SHP77 treated with DMSO at 0.1 percent for 48 hours (cell line): ENCODE measurements around the gene CAPN12.

ENCODE experiments used
- DNase-seq: peaks from one replicate; lab custom pipeline; 2025; lab: John Stamatoyannopoulos, UW

The CAPN12 gene

DNA sequence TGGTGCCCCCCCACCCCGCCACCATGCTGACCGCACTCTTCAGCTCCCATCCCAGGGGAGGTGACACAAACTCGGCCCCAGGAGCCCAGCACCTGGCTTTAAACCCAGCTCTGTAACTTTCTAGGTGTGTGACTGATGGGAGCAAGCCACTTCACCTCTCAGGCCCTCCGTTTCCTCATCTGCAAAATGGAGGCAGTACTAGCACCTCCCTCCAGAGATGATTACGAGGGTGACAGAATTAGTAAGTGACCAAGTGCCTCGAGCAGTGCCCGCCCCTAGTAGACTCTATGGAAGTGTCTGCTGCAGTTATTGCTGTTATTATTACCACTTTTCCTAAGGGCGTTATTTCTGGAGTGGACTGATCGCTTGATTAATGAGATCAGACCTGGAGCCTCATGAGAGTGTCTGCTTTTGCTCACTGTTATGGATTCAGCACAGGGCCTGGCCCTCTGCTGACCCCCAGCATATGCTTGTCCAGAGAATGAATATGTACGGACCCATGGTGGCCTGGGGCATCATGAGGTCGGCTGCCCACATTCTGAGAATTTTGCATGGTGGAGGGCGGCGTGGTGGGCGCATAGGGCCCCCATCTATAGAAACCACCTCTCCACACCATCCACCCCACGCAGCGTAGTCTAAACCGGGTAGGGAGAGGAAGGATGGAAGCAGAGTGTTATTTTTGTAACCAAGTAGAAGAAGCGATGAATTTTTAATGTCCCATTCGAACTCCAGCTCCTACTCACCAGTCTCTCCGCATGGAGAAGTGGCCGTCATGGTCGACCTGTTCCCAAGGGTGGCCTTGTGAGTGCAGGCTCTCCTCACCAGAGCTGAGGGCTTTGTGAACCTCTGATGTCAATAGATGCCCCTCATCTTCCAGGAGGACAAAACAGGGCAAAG lies 48.2 kb downstream of the CAPN12 start:
- DNase-seq = no peak

- DNase-seq = no peak
Measured at GRCh38 chr19:38695317-38695683, 49.0 kb downstream of the CAPN12 start.

- no peak for DNase-seq
Measured at GRCh38 chr19:38693380-38694223, 50.7 kb downstream of the CAPN12 start.

DNA sequence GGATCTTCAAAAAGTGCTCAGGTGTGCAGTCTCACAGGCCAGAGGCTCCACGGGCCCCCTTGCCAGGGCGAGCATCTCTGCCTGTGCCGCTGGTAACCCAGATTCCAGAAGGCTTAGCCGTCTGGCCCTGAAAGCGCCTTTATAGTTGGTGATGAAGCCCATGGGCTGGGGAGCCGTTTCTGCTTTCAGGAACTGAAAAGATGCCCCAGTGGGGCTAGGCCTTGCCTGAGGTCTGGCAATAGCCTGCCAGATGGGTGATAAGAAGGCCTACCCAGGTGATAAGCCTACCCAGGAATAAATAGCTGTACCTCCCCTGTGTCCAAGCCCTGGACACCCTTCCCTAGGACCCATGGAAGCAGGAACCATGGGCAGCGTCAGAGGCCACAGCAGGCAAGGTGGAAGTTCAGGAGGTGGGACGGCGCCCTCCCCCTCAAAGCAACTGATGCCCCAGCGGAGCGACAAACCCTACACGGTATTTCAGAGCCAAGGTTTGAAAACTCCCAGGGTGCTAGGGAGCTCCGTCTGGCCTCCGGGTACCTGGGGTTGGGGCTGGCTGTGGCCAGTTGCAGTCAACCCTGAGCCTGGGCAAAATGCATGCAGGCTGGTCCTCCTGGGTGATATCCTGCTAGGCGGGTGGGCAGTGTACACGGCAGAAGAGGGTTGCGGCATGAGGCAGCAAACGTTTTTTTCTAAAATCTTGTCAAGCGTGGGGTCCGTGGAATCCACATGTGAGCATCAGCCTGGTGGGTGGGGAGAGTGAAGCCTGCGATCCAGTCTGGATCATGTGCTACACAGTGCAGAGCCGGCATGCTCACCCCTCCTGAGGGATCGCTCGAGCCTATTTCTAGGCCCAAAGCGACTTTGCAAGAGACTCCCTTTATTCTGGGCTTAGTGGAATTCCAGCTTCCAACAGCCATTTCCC lies 51.6 kb downstream of the CAPN12 start:
- no peak for DNase-seq

GRCh38 chr19:38691938-38692457 lies 52.3 kb downstream of the CAPN12 start:
- no peak for DNase-seq

DNA sequence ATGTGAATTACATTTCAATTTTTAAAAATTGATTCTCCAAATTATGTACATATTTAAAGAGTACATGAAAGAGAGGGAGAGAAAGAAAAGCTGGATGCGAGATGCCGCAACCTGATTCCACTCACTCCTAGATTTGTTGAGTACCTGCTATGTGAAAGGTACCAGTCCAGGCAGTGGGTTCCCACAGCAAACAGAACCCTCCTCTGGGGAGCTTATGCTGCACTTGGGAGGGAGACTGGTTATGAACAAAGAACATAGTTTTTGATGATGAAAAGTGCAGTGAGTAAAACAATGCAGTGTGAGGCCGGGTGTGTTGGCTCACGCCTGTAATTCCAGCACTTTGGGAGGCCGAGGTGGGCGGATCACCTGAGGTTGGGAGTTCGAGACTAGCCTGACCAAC lies 53.4 kb downstream of the CAPN12 start:
- no peak for DNase-seq

- DNase-seq = no peak
Measured at GRCh38 chr19:38690146-38690545, 54.1 kb downstream of the CAPN12 start.

GRCh38 chr19:38687837-38688378 lies 56.4 kb downstream of the CAPN12 start:
- no peak for DNase-seq

GRCh38 chr19:38686530-38686888 lies 57.8 kb downstream of the CAPN12 start:
- no peak for DNase-seq

- peak; percentile 33 for DNase-seq
Measured at GRCh38 chr19:38685666-38686529, 58.4 kb downstream of the CAPN12 start.

DNA sequence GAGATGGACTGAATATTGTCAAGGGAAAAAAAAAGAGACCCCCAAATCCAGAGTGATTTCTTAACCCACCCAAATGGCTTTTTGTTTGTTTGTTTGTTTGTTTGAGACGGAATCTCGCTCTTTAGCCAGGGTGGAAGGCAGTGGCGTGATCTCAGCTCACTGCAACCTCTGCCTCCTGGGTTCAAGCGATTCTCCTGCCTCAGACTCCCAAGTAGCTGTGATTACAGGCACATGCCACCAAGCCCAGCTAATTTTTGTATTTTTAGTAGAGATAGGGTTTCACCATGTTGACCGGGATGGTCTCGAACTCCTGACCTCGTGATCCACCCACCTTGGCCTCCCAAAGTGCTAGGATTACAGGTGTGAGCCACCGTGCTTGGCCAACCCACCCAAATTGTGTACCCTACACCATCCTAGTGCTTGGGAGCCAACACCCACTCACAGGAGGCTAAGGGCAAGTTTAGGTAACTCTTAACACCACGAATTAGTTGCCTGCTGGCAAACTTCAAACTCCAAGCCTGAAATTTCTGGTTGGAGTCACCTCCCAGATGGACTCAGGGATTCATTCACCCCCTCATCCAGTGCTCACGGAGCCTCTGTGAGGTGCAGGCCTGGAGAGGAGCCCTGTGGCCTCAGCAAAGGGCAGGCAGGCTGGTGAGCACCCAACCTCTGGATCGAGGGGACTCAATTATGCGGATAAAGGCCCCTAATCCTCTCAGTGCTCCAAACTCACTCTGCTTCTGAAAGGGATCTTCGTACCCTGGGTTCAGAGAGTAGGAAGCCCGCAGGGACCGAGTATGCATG lies 59.2 kb downstream of the CAPN12 start:
- DNase-seq = no peak

- peak; percentile 87 for DNase-seq
Measured at GRCh38 chr19:38684078-38684861, 60.0 kb downstream of the CAPN12 start.

- DNase-seq = peak; percentile 69
Measured at GRCh38 chr19:38683393-38684077, 60.7 kb downstream of the CAPN12 start.

DNA sequence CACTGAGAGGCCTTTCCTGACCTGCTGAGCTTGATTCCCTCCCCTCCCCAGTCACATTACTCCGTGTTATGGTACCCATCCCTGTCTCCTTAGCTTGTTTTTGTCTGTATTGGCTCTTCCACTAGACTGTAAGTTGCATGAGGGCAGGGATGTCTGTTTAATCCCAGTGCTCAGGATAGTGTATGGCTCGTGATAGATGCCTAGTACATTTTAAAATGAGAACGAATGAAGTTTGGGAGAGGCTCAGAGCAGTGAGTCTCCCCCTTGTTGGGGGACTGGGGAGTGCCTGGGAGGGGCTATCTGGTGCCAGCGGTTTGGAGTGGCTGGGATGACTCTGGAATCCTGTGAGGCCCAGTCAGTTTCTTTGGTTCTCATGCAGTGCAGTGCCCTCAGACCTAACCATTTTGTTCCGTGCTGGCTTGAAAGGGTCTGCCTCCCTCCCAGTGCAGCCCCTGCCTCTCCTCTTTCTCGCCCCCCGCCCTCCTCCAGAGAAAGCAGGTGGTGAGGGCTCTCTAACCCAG lies 61.3 kb downstream of the CAPN12 start:
- no peak for DNase-seq

DNA sequence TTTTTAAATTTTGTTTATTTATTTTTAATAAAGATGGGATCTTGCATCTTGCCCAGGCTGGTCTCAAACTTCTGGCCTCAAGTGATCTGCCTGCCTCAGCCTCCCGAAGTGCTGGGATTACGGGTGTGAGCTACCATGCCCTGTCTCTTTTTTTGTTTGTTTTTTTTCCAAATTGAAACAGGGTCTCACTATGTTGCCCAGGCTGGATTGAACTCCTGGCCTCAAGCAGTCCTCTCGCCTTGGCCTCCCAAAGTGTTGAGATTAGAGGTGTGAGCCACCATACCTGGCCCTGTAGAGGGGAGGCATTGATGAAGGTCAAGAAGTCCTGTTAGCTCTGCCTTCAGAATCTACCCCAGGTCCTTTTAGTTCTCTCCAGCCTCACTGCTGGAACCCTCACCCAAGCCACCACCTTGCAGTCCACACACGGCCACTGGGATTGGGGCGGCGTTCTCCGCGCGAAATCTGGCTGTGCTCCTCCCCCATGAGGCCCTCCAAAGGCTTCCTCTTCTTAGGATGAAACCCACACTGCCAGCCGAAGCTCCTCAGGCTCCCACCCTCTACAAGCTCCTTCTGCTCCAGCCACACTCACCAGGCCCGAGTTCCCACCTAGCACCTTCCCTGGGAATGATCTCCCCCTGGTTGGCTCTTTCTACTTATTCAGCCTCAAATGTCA lies 61.9 kb downstream of the CAPN12 start:
- no peak for DNase-seq
